ENCODE data around the gene ELP5. TPM values are rescaled to one million over a fixed set of nuclear protein-coding genes. Genes with fewer than 3 reads are reported as not detected.

The ELP5 gene
- total RNA-seq, 1 experiment from 2014 or later = 49.6 TPM

- H2BK12ac ChIP-seq (ENCODE audit: insufficient read length, low read depth, low read length) = no peak overlapping the region
- H3K4me2 ChIP-seq (ENCODE audit: insufficient read depth, insufficient read length, low read length) = peak overlapping the region; percentile 92
- H4K5ac ChIP-seq (ENCODE audit: insufficient read length, low read depth, low read length) = no peak overlapping the region
- no peak overlapping the region for H2BK120ac ChIP-seq (ENCODE audit: low read depth, low read length, poor library complexity, severe bottlenecking)
- no peak overlapping the region for H2BK5ac ChIP-seq (ENCODE audit: insufficient read length, low read length)
- no peak for TF ChIP-seq CTCF (conservative IDR thresholded peaks at IDR 0.05)
- DNase-seq = no peak
- WGBS (ENCODE audit: extremely low coverage, insufficient read length, low lambda C conversion rate) = no CpG with 5 or more reads among the region's 9 CpGs
- H3K79me1 ChIP-seq (ENCODE audit: insufficient read depth, low read depth, low read length, poor library complexity, severe bottlenecking) = peaks cover 17% of the 10 kb centered on the region
- no peaks in the 10 kb centered on the region for H4K20me1 ChIP-seq (ENCODE audit: control insufficient read depth, insufficient read depth, insufficient read length)
- no peak overlapping the region for H3K23ac ChIP-seq (ENCODE audit: insufficient read length, low read depth, low read length)
- Mint-ChIP-seq H3K4me1 (peaks cover 27 to 40% of the 10 kb centered on the region in 2 experiments), H3K27me3 (ENCODE audit: low read depth) (no peaks in the 10 kb centered on the region; the same call in 1 of the 2 replicates), H3K36me3 (ENCODE audit: insufficient read depth in 1 of 3, low read depth in 3 of 3) (peaks cover 44 to 68% (median 58%) of the 10 kb centered on the region in 3 experiments; a peak in 6 of 7 replicates), H3K4me3 (peak overlapping the region; percentile 94 to 100), H3K27ac (peak overlapping the region; percentile 92 to 99 (median 97)), H3K9me3 (0 out of 5 replicates have a peak, but pooled peaks cover 0 to under 1% of the 10 kb centered on the region in 2 experiments)
- peak overlapping the region; percentile 18 for H3K18ac ChIP-seq (ENCODE audit: insufficient read length, low read depth, low read length)
- H2BK20ac ChIP-seq (ENCODE audit: low read depth, low read length, poor library complexity, severe bottlenecking) = no peak overlapping the region
- no peak overlapping the region for H3K4ac ChIP-seq (ENCODE audit: low read depth, low read length)
- H2AFZ ChIP-seq (ENCODE audit: low read length) = no peak overlapping the region
- no peak overlapping the region for H4K91ac ChIP-seq (ENCODE audit: insufficient read length, low read depth, low read length)
- H3K56ac ChIP-seq (ENCODE audit: insufficient read length, low read depth, low read length) = no peak overlapping the region
- no peaks in the 10 kb centered on the region for H3K27me3 ChIP-seq (ENCODE audit: insufficient read depth, low read length)
- no peaks in the 10 kb centered on the region for H3K4me1 ChIP-seq (ENCODE audit: insufficient read depth, low read length)
- peaks cover 7% of the 10 kb centered on the region for H3K23me2 ChIP-seq (ENCODE audit: insufficient read length, low read depth, low read length, poor library complexity, severe bottlenecking)
- H2BK15ac ChIP-seq (ENCODE audit: low read depth, low read length) = no peak overlapping the region
- H3K14ac ChIP-seq (ENCODE audit: insufficient read depth, low read length) = peak overlapping the region; percentile 70; the same call in 1 of the 2 replicates
- H3K9ac ChIP-seq (ENCODE audit: extremely low read depth, insufficient read length, low read length) = peak overlapping the region; percentile 98
- no peak overlapping the region for H4K8ac ChIP-seq (replicated peaks; ENCODE audit: insufficient read length, low read depth, low read length)
- H3K27ac ChIP-seq (ENCODE audit: insufficient read length, low read depth, low read length) = no peak overlapping the region
- H2AK5ac ChIP-seq (ENCODE audit: insufficient read length, low read length) = no peak overlapping the region
- peaks cover 21% of the 10 kb centered on the region; the same call in 1 of the 2 replicates for H3K79me2 ChIP-seq (ENCODE audit: insufficient read depth, low read length)
- H3K9me3 ChIP-seq (ENCODE audit: control insufficient read depth, low read depth, low read length) = no peaks in the 10 kb centered on the region
- no peak overlapping the region for H3T11ph ChIP-seq (ENCODE audit: low read length)
Measured at GRCh38 chr17:7233701-7234082, 18.3 kb upstream of the ELP5 start.
